OCI-LY1 (cell line): ENCODE results near the gene KLK6.

Experiments
- CTCF ChIP-seq: fragments of 200-600 bp; sonication (generic), shearing (Covaris generic); IDR thresholded peaks from 2 replicates; pipeline ENCODE4 v1.5.1; 2017; ENCODE audit warnings: mild to moderate bottlenecking, antibody characterized with exemption, low read length, moderate library complexity, mixed read lengths
- EZH2 ChIP-seq: fragments of 200-600 bp; sonication (generic), shearing (Covaris generic); IDR thresholded peaks from 2 replicates; pipeline ENCODE4 v1.8.0; 2017; ENCODE audit warnings: borderline replicate concordance, mixed run types, mild to moderate bottlenecking, antibody characterized with exemption, low read length, moderate library complexity, mixed read lengths

GRCh38 chr19:50969413-50969760 is at the start of gene KLK6:
- TF ChIP-seq CTCF (no peak), EZH2 (no peak)
